Neutrophil (primary cell): Measurements from ENCODE around the gene TRIM71.

Source experiments
- H3K27ac ChIP-seq: fragments of 200-600 bp; sonication (generic); 2 replicates; pipeline ENCODE4 v1.5.1; 2016; ENCODE audit warnings: mild to moderate bottlenecking, moderate library complexity
- H3K27me3 ChIP-seq: fragments of 200-600 bp; sonication (generic); 2 replicates; pipeline ENCODE4 v1.6.0; 2016; ENCODE audit warnings: mild to moderate bottlenecking
- H3K36me3 ChIP-seq: fragments of 200-600 bp; sonication (generic); 2 replicates; pipeline ENCODE4 v1.5.1; 2017
- H3K4me1 ChIP-seq, 2 experiments: fragments of 200-600 bp in 1 of 2; sonication (generic) in 1 of 2; 1 replicate in 1 of 2; 2 replicates in 1 of 2; pipeline versions ENCODE4 v1.5.1 to v1.6.1; 2013 to 2016; ENCODE audit warnings: low read depth in 1 of 2, low read length in 1 of 2, mild to moderate bottlenecking in 1 of 2, moderate library complexity in 1 of 2; ENCODE audit not compliant: control insufficient read depth in 1 of 2, insufficient read depth in 1 of 2
- H3K4me3 ChIP-seq, 2 experiments: fragments of 200-600 bp in 1 of 2; sonication (generic) in 1 of 2; 1 replicate in 1 of 2; 2 replicates in 1 of 2; pipeline ENCODE4 v1.5.1; 2013 to 2016; ENCODE audit warnings: low read depth in 1 of 2, low read length in 1 of 2, mild to moderate bottlenecking in 1 of 2, moderate library complexity in 1 of 2
- H3K9me3 ChIP-seq: fragments of 200-600 bp; sonication (generic); 2 replicates; pipeline ENCODE4 v1.5.1; 2016
- CTCF ChIP-seq: fragments of 200-600 bp; sonication (generic); IDR thresholded peaks from 2 replicates; pipeline ENCODE4 v1.5.1; 2016; ENCODE audit warnings: antibody characterized with exemption

The TRIM71 gene

GRCh38 chr3:32818229-32818969, 602 bp downstream of the TRIM71 start:
- Histone ChIP-seq H3K27me3 (peaks cover 90% of the 10 kb centered on the region), H3K4me3 (peak overlapping the region; percentile 36 to 62)
- TF ChIP-seq CTCF: no peak

GRCh38 chr3:32818970-32819511, 1.2 kb downstream of the TRIM71 start:
- Histone ChIP-seq H3K9me3 (no peaks in the 10 kb centered on the region), H3K27me3 (peaks cover 95% of the 10 kb centered on the region), H3K4me1 (peaks cover 46 to 48% of the 10 kb centered on the region in 2 experiments), H3K4me3 (peak overlapping the region in 1 of 2 experiments; percentile 36), H3K27ac (no peak overlapping the region), H3K36me3 (no peaks in the 10 kb centered on the region)
- TF ChIP-seq CTCF: no peak

More at GRCh38 chr3:32818229-32818969, 602 bp downstream of the TRIM71 start:
- H3K4me1 ChIP-seq: peaks cover 49 to 51% of the 10 kb centered on the region in 2 experiments
- H3K9me3 ChIP-seq: no peaks in the 10 kb centered on the region
- H3K36me3 ChIP-seq: no peaks in the 10 kb centered on the region
- no peak overlapping the region for H3K27ac ChIP-seq

GRCh38 chr3:32819551-32820348, 2.0 kb downstream of the TRIM71 start:
- Histone ChIP-seq H3K9me3 (no peaks in the 10 kb centered on the region), H3K27ac (no peak overlapping the region), H3K27me3 (peaks cover 92% of the 10 kb centered on the region), H3K4me1 (peaks cover 39 to 41% of the 10 kb centered on the region in 2 experiments), H3K36me3 (no peaks in the 10 kb centered on the region), H3K4me3 (no peak overlapping the region)
- no peak for TF ChIP-seq CTCF

GRCh38 chr3:32820430-32820829, 2.6 kb downstream of the TRIM71 start:
- peaks cover 33 to 35% of the 10 kb centered on the region in 2 experiments for H3K4me1 ChIP-seq
- no peaks in the 10 kb centered on the region for H3K9me3 ChIP-seq
- peaks cover 88% of the 10 kb centered on the region for H3K27me3 ChIP-seq
- H3K36me3 ChIP-seq: no peaks in the 10 kb centered on the region
- TF ChIP-seq CTCF: no peak
- H3K4me3 ChIP-seq: no peak overlapping the region
- no peak overlapping the region for H3K27ac ChIP-seq

- H3K4me3 ChIP-seq: no peak overlapping the region
- peaks cover 27 to 28% of the 10 kb centered on the region in 2 experiments for H3K4me1 ChIP-seq
- H3K36me3 ChIP-seq: no peaks in the 10 kb centered on the region
- H3K27me3 ChIP-seq: peaks cover 85% of the 10 kb centered on the region
- no peaks in the 10 kb centered on the region for H3K9me3 ChIP-seq
- TF ChIP-seq CTCF: no peak
- H3K27ac ChIP-seq: no peak overlapping the region
These were observed 3.3 kb downstream of the TRIM71 start for GRCh38 chr3:32820971-32821685.
